ENCODE data around the gene SKAP2. TPM values are rescaled to one million over a fixed set of nuclear protein-coding genes. Genes with fewer than 3 reads are reported as not detected.

SKAP2 gene
- total RNA-seq, 2 experiments from 2014 or later = 7.0 to 8.1 TPM

DNA sequence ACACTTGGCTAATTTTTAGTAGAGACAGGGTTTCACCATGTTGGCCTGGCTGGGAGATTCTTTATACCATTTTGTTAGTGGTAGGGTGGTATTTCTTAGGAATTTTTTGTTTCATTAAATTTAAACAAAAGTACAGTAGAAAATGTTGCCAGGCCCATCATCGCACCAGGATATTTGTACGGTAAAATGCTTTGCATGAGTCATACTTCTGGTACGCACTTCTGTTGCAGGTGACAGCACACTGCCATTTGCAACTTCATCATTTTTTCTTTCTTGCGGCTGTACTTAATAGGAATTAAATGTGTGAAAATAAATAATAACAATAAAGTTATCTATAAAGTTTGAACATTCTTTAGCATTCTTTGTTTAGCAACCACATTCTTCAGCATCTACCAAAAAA is 195.6 kb downstream of the SKAP2 start:
- DNase-seq (no peak), ATAC-seq (no peak)
- peaks cover 16% of the 10 kb centered on the region for H3K4me1 Mint-ChIP-seq (ENCODE audit: low read depth)
- TF ChIP-seq, protein P1, sequence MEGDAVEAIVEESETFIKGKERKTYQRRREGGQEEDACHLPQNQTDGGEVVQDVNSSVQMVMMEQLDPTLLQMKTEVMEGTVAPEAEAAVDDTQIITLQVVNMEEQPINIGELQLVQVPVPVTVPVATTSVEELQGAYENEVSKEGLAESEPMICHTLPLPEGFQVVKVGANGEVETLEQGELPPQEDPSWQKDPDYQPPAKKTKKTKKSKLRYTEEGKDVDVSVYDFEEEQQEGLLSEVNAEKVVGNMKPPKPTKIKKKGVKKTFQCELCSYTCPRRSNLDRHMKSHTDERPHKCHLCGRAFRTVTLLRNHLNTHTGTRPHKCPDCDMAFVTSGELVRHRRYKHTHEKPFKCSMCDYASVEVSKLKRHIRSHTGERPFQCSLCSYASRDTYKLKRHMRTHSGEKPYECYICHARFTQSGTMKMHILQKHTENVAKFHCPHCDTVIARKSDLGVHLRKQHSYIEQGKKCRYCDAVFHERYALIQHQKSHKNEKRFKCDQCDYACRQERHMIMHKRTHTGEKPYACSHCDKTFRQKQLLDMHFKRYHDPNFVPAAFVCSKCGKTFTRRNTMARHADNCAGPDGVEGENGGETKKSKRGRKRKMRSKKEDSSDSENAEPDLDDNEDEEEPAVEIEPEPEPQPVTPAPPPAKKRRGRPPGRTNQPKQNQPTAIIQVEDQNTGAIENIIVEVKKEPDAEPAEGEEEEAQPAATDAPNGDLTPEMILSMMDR (IDR thresholded peaks at IDR 0.05) = no peak
- H3K27ac Mint-ChIP-seq = no peak overlapping the region
- POLR2A ChIA-PET = no interaction called here
- H3K36me3 Mint-ChIP-seq (ENCODE audit: low read depth) = no peaks in the 10 kb centered on the region
- H3K27me3 Mint-ChIP-seq = peaks cover 3% of the 10 kb centered on the region
- H3K4me3 Mint-ChIP-seq = no peak overlapping the region
- intact Hi-C loops (cut with micrococcal nuclease) = loop anchor here (5.0 kb wide), 1 partner anchor 292 kb away; no protein-coding TSS in a partner anchor
- H3K9me3 Mint-ChIP-seq = no peaks in the 10 kb centered on the region
- CTCF ChIA-PET = interaction anchor here (1.6 to 3.3 kb wide), 2 partner anchors 291 to 295 kb away, joined by 4 to 17 read pairs; no protein-coding TSS in a partner anchor

DNA sequence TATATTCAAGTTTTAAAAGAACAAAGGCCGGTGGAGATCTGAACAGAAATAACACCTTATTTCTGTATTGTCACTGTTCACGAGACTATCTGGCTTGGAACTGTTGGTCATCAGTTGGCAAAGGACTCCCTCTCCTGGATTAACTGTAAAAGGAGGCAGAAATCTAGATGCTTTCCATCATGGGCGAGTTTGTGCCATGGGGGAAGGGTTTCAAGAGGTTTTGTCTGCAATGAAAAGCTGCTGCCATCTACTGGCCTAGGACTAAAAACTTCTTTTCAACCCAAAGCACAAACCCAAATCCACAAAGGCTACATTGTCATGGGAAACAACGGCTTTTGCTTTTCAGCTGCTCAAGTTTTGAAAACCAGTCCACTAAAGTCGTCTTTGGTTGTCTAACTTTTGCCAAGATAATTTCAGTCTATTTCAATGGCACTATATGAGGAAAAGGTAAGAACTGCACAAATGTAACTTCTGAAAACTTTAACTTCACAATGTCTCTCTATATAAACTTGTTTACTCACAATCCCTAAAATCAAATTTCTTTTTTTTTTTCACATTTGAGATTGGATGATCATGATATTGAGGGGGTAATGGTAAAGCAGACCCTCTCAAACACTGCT is 196.8 kb downstream of the SKAP2 start:
- intact Hi-C loops (cut with micrococcal nuclease) = loop anchor here (5.0 kb wide), 1 partner anchor 290 kb away; no protein-coding TSS in a partner anchor
- ChIA-PET CTCF (interaction anchor here (0.6 to 5.5 kb wide), 29 partner anchors 9 to 775 kb away, joined by 3 to 25 read pairs (median 3); no protein-coding TSS in a partner anchor), POLR2A (no interaction called here)
- Mint-ChIP-seq H3K4me3 (no peak overlapping the region), H3K36me3 (ENCODE audit: low read depth) (no peaks in the 10 kb centered on the region), H3K27me3 (peaks cover 3% of the 10 kb centered on the region), H3K27ac (no peak overlapping the region), H3K9me3 (no peaks in the 10 kb centered on the region), H3K4me1 (ENCODE audit: low read depth) (peaks cover 16% of the 10 kb centered on the region)
- DNase-seq (peak; percentile 63), ATAC-seq (peak; percentile 82)
- TF ChIP-seq, protein P1 (IDR thresholded peaks at IDR 0.05) = peak; percentile 72

DNA sequence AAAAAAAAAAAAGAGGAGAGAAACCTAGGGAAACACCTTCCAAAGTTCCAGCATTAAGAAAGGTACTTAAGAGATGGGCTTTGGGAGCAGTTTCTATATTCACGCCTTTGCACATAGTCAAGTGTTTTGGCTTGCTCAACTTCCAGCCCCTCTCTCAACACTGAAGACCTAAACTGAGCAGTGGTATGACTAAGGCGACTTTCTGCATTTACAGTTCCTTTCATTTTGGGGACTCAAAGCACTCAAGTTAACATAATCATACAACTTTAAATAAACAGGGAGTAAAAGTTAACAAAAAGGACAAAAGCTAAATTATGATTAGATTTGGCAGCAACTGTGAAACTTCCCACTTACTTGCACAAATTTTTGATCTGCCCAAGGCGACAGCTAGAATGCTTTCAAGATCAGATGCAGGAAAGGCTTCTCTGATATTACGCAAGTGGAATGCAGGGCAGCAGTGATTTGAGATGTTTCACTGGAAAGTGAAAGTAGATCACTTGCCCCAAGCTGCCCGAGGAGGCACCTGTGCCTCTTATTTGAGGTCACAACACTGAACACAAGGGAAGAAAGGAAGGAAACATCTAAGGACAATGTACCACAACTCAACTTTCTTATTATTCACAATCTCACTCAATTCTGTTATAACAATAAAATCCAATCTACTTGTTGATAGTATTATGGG is 199.5 kb downstream of the SKAP2 start:
- Mint-ChIP-seq H3K4me3 (peak overlapping the region; percentile 18), H3K27me3 (peaks cover 1% of the 10 kb centered on the region), H3K27ac (no peak overlapping the region), H3K4me1 (ENCODE audit: low read depth) (peaks cover 16% of the 10 kb centered on the region), H3K9me3 (no peaks in the 10 kb centered on the region), H3K36me3 (ENCODE audit: low read depth) (no peaks in the 10 kb centered on the region)
- DNase-seq = peak; percentile 49
- TF ChIP-seq, protein P1 (IDR thresholded peaks at IDR 0.05) = no peak
- peak; percentile 69 for ATAC-seq
- intact Hi-C loops (cut with micrococcal nuclease) = loop anchor here (5.0 kb wide), 1 partner anchor 288 kb away; no protein-coding TSS in a partner anchor
- POLR2A ChIA-PET = interaction anchor here (0.6 kb wide), 1 partner anchor 63 kb away, joined by 3 read pairs; no protein-coding TSS in a partner anchor
- CTCF ChIA-PET = interaction anchor here (1.3 to 5.5 kb wide), 5 partner anchors 17 to 772 kb away, joined by 4 to 25 read pairs (median 15); no protein-coding TSS in a partner anchor

DNA sequence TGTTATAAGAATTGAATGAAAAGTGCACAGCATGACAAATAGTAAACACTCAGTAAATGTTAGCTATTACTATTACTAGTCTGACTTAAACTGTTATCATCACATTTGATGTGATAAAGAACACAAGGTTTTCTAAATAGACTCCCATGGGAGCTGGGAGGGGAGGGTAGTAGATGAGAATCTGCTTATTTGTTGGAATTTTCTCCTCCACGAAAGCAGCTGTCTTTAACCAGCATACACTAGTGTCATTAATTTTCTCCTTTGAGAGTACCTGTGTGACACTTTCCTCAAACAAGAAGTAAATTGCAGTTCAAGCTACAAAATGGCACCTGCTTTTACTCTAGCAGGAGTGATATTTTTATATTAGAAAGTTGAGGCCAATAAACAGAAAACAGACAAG is 200.1 kb downstream of the SKAP2 start:
- intact Hi-C loops (cut with micrococcal nuclease) = no loop called here
- ChIA-PET CTCF (interaction anchor here (1.3 to 5.5 kb wide), 5 partner anchors 18 to 772 kb away, joined by 4 to 25 read pairs (median 15); no protein-coding TSS in a partner anchor), POLR2A (no interaction called here)
- Mint-ChIP-seq H3K36me3 (ENCODE audit: low read depth) (no peaks in the 10 kb centered on the region), H3K4me3 (no peak overlapping the region), H3K9me3 (no peaks in the 10 kb centered on the region), H3K27ac (no peak overlapping the region), H3K4me1 (ENCODE audit: low read depth) (peaks cover 16% of the 10 kb centered on the region), H3K27me3 (no peaks in the 10 kb centered on the region)
- TF ChIP-seq, protein P1 (IDR thresholded peaks at IDR 0.05) = no peak
- ATAC-seq = no peak
- DNase-seq = no peak

DNA sequence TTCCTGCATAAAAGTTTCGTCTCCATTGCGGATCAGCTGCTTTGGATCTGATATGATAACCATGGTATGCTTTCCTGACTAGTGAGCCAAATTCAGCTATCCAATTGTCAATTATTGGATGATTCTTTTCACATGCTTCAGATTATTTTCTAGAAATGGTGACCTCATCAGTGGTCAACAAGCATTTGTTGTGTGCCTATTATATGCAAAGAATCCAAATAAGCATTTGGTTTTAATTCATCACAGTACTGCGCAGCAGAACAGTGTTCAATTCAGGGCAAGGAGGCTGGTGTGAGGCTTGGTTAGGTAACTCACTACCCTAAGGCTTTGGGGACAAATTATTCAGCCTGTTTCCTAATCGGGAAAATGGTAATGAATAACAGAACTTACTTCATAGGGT is 200.5 kb downstream of the SKAP2 start:
- H3K4me1 Mint-ChIP-seq (ENCODE audit: low read depth) = peaks cover 16% of the 10 kb centered on the region
- POLR2A ChIA-PET = no interaction called here
- no peak overlapping the region for H3K27ac Mint-ChIP-seq
- no peak for DNase-seq
- ATAC-seq = no peak
- intact Hi-C loops (cut with micrococcal nuclease) = no loop called here
- no peak overlapping the region for H3K4me3 Mint-ChIP-seq
- H3K9me3 Mint-ChIP-seq = no peaks in the 10 kb centered on the region
- TF ChIP-seq, protein P1 (IDR thresholded peaks at IDR 0.05) = no peak
- H3K36me3 Mint-ChIP-seq (ENCODE audit: low read depth) = no peaks in the 10 kb centered on the region
- CTCF ChIA-PET = interaction anchor here (1.3 to 5.5 kb wide), 5 partner anchors 18 to 771 kb away, joined by 4 to 25 read pairs (median 15); no protein-coding TSS in a partner anchor
- no peaks in the 10 kb centered on the region for H3K27me3 Mint-ChIP-seq

Measured in activated CD8-positive, alpha-beta T cell treated with anti-CD3 and anti-CD28 coated beads for 36 hours (primary cell).